ENCODE results near the gene RRAGC.

The RRAGC gene

DNA sequence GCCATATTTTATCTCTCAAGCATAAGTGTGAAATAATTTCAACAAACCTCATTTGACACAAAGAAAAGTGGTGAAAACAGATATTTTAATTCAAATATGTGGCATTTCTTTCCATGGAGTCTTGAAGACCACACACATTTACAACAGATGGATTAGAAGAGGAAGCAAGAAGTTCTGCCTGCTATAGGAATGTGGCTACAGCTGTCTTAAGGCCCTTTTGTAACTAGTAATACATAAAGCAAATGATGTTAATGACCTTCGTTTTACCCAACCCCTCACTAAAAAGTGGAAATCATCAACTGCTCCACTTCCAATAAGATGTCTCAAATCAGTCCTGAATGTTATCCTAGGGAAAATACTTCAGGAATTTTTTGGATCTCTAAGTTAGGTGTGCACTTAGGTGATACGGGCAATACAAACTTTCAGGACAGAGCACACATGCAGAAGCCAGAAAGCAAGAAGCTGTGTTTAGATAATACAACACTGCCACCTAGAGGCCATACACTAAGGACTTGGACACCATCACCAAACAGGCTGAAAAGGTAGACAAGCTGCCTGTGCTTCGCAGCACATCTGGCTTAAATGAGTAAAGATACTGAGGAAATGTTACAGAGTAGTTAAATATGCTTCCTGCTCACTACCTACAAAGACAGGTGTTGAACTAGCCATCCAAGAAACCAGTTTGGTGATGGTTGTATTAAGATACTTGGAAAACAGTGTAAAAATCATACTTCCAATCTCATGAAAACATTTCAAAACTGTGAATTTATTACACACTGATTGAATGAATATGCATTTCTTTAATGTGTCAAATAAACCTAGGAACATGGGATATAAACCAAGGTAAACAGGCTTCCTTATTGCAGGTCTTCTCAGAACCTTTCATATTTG is 24.4 kb downstream of the RRAGC start:
- TF ChIP-seq, protein P1, sequence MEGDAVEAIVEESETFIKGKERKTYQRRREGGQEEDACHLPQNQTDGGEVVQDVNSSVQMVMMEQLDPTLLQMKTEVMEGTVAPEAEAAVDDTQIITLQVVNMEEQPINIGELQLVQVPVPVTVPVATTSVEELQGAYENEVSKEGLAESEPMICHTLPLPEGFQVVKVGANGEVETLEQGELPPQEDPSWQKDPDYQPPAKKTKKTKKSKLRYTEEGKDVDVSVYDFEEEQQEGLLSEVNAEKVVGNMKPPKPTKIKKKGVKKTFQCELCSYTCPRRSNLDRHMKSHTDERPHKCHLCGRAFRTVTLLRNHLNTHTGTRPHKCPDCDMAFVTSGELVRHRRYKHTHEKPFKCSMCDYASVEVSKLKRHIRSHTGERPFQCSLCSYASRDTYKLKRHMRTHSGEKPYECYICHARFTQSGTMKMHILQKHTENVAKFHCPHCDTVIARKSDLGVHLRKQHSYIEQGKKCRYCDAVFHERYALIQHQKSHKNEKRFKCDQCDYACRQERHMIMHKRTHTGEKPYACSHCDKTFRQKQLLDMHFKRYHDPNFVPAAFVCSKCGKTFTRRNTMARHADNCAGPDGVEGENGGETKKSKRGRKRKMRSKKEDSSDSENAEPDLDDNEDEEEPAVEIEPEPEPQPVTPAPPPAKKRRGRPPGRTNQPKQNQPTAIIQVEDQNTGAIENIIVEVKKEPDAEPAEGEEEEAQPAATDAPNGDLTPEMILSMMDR (IDR thresholded peaks at IDR 0.05; ENCODE audit: insufficient read depth, missing control alignments): peak; percentile 80
- peak; percentile 98 for FAIRE-seq

DNA sequence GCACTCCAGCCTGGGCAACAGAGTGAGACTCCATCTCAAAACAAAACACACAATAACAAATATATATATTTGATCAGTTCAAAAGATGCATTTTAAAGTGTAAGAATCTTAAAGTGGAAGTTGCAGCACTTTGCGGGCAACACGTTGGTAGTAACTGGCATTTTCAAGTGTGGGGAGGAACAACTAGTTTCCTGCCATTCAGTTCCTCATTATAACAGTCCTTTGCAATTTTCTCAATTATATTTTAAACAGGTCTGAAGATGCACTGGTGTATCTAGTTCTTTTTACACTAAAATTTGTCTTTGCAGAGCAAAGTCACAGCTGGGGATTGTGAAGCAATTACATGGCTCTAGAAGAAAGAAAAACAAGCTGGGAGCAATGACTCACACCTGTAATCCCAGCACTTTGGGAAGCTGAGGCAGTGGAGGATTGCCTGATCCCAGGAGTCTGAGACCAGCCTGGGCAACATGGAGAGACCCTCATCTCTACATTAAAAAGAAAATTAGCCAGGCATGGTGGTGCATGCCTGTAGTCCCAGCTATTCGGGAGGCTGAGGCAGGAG is 25.3 kb downstream of the RRAGC start:
- DNase-seq (ENCODE audit: insufficient read length, low spot score): no peak
- TF ChIP-seq, protein P1 (IDR thresholded peaks at IDR 0.05; ENCODE audit: insufficient read depth, missing control alignments): no peak
- no peak for FAIRE-seq

More for the DNA sequence above, 24.4 kb downstream of the RRAGC start:
- no peak for DNase-seq (ENCODE audit: insufficient read length, low spot score)

DNA sequence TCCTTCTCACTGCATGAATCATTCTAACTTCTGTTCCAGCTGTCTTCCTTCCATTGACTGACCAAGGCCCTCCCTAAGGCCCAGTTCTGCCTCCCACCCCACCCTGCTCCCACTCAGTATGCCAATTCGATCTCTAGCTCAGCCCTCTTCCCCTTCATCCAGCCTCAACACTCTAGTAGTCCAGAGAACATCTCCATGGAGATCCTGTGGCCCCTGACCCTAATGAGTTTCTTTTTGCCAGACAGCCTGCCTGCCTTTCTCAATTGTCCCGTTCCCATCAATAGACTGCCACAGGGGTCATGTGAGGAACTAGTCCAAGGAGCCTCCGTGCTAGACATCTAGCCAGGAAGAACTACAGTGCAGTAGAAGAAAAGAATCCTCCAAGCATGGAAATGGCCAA is 26.4 kb downstream of the RRAGC start:
- TF ChIP-seq, protein P1 (IDR thresholded peaks at IDR 0.05; ENCODE audit: insufficient read depth, missing control alignments): no peak
- no peak for DNase-seq (ENCODE audit: insufficient read length, low spot score)
- no peak for FAIRE-seq

DNA sequence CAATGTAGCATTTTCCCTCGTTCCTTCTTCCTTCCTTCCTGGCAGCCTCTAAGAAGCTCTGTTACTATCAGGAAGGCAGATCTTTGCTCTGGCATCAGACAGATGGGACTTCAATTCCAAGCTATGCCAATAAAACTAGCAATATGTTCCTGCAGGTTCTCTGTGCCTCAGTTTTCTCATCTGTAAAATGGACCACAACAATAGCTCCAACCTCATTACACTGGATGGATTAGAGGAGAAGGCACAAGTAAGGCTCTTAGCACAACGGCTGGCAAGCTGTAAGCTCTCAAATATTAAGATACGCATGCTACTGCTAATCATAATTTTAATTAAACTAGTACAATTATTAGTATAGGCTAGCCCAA is 27.2 kb downstream of the RRAGC start:
- TF ChIP-seq, protein P1 (IDR thresholded peaks at IDR 0.05; ENCODE audit: insufficient read depth, missing control alignments): no peak
- FAIRE-seq (no peak), DNase-seq (ENCODE audit: insufficient read length, low spot score) (no peak)

DNA sequence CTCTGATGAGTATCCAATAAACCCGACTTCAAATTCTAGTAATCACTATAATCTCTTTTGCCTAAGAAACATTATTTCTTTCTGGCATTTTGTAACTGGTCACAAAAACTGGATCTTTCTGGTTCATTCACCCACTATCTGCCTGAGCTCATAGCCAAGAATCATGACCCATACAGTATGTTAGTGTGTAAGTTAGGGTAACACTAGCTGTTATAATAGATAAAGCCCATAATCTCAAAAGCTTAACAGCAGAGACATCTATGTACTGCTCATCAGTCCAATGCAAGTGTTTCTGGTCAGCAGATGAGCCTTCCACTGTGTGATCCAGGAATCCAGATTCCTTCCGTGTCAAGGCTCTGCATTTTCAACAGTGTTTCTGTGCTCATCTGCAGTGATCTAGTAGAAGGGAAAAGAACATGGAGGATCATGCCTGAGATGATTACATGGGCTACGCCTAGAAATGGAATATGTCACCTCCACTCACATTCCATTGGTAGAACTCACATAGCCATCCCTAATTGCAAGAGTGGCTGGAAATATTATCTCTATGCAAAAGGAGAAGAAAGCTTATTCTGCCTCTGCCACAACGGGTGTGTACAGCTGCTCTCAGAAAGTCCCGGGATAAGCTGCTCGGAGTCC is 27.7 kb downstream of the RRAGC start:
- no peak for DNase-seq (ENCODE audit: insufficient read length, low spot score)
- FAIRE-seq: no peak
- TF ChIP-seq, protein P1 (IDR thresholded peaks at IDR 0.05; ENCODE audit: insufficient read depth, missing control alignments): no peak

DNA sequence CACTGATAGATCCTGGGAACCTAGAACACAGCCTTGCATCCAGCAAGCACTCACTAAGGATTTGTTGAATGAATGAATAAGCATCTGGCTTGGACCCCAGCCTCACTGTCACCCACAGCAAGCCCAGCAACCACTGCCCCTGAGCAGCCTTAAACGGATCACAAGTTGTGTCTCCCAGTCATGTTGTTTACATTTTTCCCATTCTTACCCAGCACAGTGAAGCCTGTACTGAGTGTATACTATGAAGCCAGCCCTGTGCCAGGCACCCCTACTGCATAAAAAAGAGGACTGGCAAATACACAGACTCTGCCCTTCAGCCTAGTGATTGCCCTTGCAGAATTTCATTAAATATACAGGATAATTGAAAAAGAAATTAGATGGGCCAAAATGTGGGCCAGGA is 30.2 kb downstream of the RRAGC start:
- no peak for FAIRE-seq
- DNase-seq (ENCODE audit: insufficient read length, low spot score): no peak
- TF ChIP-seq, protein P1 (IDR thresholded peaks at IDR 0.05; ENCODE audit: insufficient read depth, missing control alignments): no peak

Measured in D721Med (cell line).